Measurements from ENCODE around the gene SLC10A7. TPM values are rescaled to one million over a fixed set of nuclear protein-coding genes. Genes with fewer than 3 reads are reported as not detected.

Gene SLC10A7
- total RNA-seq, 1 donor from 2014 or later: 10.5 TPM

DNA sequence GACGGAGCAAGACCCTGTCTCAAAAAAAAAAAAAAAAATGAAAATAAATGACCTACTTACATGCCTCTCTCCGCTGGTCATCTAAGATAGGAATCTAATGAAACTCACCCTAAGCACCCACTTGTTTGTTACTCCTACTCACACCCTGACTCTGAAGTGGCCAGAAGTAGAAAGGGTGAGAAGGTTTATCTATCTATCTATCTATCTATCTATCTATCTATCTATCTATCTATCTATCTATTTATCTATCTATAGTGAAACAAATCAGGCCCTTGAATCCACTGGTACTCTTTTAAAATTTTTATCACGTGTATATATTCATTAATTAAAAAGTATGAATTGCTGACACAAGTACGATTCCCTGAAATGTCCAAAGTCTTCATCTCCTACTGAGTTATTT, 75.2 kb downstream of the SLC10A7 start:
- no peaks in the 10 kb centered on the region for H3K27me3 Mint-ChIP-seq (ENCODE audit: unreplicated experiment)
- no peak for DNase-seq (ENCODE audit: extremely low spot score, unreplicated experiment)
- H3K4me3 Mint-ChIP-seq (ENCODE audit: unreplicated experiment): no peak overlapping the region
- peaks cover 14% of the 10 kb centered on the region for H3K36me3 Mint-ChIP-seq (ENCODE audit: unreplicated experiment)
- peaks cover 11% of the 10 kb centered on the region for H3K9me3 Mint-ChIP-seq (ENCODE audit: unreplicated experiment)
- peaks cover 12% of the 10 kb centered on the region for H3K4me1 Mint-ChIP-seq (ENCODE audit: unreplicated experiment)
- no peak overlapping the region for H3K27ac Mint-ChIP-seq (ENCODE audit: unreplicated experiment)
- TF ChIP-seq, protein P1, sequence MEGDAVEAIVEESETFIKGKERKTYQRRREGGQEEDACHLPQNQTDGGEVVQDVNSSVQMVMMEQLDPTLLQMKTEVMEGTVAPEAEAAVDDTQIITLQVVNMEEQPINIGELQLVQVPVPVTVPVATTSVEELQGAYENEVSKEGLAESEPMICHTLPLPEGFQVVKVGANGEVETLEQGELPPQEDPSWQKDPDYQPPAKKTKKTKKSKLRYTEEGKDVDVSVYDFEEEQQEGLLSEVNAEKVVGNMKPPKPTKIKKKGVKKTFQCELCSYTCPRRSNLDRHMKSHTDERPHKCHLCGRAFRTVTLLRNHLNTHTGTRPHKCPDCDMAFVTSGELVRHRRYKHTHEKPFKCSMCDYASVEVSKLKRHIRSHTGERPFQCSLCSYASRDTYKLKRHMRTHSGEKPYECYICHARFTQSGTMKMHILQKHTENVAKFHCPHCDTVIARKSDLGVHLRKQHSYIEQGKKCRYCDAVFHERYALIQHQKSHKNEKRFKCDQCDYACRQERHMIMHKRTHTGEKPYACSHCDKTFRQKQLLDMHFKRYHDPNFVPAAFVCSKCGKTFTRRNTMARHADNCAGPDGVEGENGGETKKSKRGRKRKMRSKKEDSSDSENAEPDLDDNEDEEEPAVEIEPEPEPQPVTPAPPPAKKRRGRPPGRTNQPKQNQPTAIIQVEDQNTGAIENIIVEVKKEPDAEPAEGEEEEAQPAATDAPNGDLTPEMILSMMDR (IDR thresholded peaks at IDR 0.05): no peak

DNA sequence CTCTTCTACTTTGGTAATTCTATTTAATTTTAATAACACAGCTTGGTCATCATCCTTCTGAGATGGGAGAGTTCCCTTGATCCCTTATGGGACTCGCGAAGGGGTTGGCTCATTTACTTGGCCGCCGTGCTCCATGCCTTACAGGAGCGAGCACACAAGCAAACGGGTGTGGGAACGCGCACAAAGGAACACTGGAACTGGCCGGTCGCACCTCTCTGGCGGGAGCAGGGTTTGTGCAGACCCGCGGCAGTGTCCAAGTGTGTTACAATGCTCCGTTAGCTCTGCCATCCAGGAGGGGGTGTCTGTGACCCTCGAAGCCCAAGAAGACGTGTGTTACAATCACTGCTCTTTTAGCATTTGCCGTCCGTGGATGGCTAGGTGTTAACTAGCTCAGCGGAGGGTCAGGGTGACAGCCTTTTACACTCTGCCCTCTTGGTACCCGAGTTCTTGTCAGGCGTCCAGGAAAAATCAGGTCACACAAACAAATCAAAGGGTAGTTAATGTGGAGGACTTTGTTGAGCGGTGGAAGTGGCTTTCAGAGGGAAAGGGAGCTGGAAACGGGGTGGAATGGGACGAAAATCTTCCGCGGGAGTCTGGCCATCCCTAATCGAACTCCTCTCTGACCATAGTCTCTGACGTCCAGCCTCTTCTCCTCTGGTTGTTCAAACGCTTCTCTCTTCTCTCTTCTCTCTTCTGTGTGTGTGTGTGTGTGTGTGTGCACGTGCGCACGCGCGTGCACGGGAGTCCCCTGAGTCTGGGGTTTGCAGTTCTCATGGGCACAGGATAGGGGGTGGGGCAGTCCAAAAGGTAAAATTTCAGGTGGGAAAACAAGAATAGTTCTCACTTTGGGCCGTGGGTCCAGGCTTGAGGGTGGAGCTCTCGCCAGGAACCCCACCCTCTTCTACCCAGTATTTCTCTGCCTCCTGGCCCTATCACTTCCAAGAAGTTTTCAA, 76.3 kb downstream of the SLC10A7 start:
- TF ChIP-seq, protein P1 (IDR thresholded peaks at IDR 0.05): no peak
- Mint-ChIP-seq H3K4me1 (ENCODE audit: unreplicated experiment) (peaks cover 12% of the 10 kb centered on the region), H3K4me3 (ENCODE audit: unreplicated experiment) (no peak overlapping the region), H3K27me3 (ENCODE audit: unreplicated experiment) (no peaks in the 10 kb centered on the region), H3K27ac (ENCODE audit: unreplicated experiment) (no peak overlapping the region), H3K36me3 (ENCODE audit: unreplicated experiment) (peaks cover 10% of the 10 kb centered on the region), H3K9me3 (ENCODE audit: unreplicated experiment) (peaks cover 5% of the 10 kb centered on the region)
- DNase-seq (ENCODE audit: extremely low spot score, unreplicated experiment): no peak

DNA sequence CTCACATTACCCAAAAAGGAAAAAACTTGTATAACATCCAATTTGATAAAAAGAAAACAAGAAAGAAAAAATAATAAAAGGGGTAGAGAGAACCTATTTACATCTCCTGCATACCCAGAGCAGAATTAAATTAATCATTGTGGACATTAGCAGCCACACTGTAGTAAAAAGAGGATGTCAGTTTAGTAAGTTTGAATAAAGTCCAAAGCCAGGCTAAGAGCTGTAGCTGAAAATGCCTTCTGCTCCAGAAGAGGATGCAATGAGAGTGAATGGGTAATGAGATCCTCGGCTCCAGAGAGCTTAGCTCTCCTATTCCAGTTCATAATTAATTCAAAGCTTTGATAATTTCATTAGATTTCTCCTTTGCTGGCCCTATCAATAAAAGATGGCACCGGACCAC, 78.2 kb downstream of the SLC10A7 start:
- H3K27me3 Mint-ChIP-seq (ENCODE audit: unreplicated experiment): no peaks in the 10 kb centered on the region
- H3K27ac Mint-ChIP-seq (ENCODE audit: unreplicated experiment): no peak overlapping the region
- H3K4me3 Mint-ChIP-seq (ENCODE audit: unreplicated experiment): no peak overlapping the region
- peaks cover 13% of the 10 kb centered on the region for H3K4me1 Mint-ChIP-seq (ENCODE audit: unreplicated experiment)
- TF ChIP-seq, protein P1 (IDR thresholded peaks at IDR 0.05): no peak
- H3K9me3 Mint-ChIP-seq (ENCODE audit: unreplicated experiment): peaks cover 5% of the 10 kb centered on the region
- peaks cover 14% of the 10 kb centered on the region for H3K36me3 Mint-ChIP-seq (ENCODE audit: unreplicated experiment)
- no peak for DNase-seq (ENCODE audit: extremely low spot score, unreplicated experiment)

DNA sequence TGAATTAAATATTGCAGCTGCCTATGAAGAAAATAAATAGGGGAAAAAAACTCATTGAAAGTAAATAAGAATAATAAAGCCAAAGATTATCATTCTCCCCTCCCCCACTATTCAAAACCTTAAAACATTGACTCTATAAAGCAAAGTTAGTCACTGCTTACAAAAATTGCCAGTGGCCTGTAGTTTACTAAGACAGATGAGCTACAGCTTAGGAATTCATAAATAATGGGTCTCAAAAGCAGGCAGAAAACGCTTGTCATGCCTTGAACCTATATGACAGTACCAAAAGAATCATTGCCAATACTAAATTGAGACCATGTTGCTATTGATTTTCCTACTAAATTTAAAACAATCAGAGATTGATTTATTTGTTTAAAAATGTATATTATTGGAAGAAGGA, 78.9 kb downstream of the SLC10A7 start:
- Mint-ChIP-seq H3K4me3 (ENCODE audit: unreplicated experiment) (no peak overlapping the region), H3K36me3 (ENCODE audit: unreplicated experiment) (peaks cover 14% of the 10 kb centered on the region), H3K27ac (ENCODE audit: unreplicated experiment) (no peak overlapping the region), H3K27me3 (ENCODE audit: unreplicated experiment) (no peaks in the 10 kb centered on the region), H3K4me1 (ENCODE audit: unreplicated experiment) (peaks cover 20% of the 10 kb centered on the region), H3K9me3 (ENCODE audit: unreplicated experiment) (peaks cover 5% of the 10 kb centered on the region)
- DNase-seq (ENCODE audit: extremely low spot score, unreplicated experiment): no peak
- TF ChIP-seq, protein P1 (IDR thresholded peaks at IDR 0.05): no peak

DNA sequence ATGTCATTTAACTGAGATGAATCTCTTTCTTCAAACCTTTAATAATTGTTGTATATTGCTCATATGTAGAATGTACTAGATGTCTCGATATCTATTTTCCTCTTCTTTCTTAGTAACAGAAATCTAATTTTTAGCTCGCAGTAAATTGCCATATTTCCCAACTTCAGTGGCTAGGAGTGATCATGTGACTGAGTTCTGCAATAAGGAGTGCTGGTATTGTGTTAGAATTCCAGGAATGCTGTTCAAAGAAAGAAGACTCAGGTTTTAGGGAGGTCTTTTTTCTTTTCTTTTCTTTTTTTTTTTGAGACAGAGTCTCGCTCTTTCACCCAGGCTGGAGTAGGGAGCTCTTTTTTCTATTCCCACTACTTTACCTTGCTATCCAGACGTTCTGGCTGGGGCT, 81.7 kb downstream of the SLC10A7 start:
- H3K4me1 Mint-ChIP-seq (ENCODE audit: unreplicated experiment): peaks cover 24% of the 10 kb centered on the region
- TF ChIP-seq, protein P1 (IDR thresholded peaks at IDR 0.05): no peak
- no peak overlapping the region for H3K27ac Mint-ChIP-seq (ENCODE audit: unreplicated experiment)
- H3K9me3 Mint-ChIP-seq (ENCODE audit: unreplicated experiment): no peaks in the 10 kb centered on the region
- H3K27me3 Mint-ChIP-seq (ENCODE audit: unreplicated experiment): no peaks in the 10 kb centered on the region
- H3K4me3 Mint-ChIP-seq (ENCODE audit: unreplicated experiment): no peak overlapping the region
- no peak for DNase-seq (ENCODE audit: extremely low spot score, unreplicated experiment)
- peaks cover 4% of the 10 kb centered on the region for H3K36me3 Mint-ChIP-seq (ENCODE audit: unreplicated experiment)
